K562 (cell line): Measurements from ENCODE around the gene ARHGAP15. TPM values are rescaled to one million over a fixed set of nuclear protein-coding genes. Genes with fewer than 3 reads are reported as not detected.

Experiments
- ATAC-seq: fragments of 200-7000 bp; cut with Tn5 transposase; 3 replicates; pipeline ENCODE4 v1.9.1; 2020; ENCODE audit warnings: moderate library complexity
- BruUV-seq: library from RNA; stranded (reverse); fragments of 400-500 nt; replicated peaks from 2 replicates; lab custom pipeline; 2021; lab: Mats Ljungman, UMichigan
- CTCF ChIA-PET: fragments of 300-600 bp; formaldehyde crosslinking; extraction: SDS; loops from one replicate; lab custom pipeline; 2021; ENCODE audit warnings: low intra/inter-chr PET ratio; lab: Yijun Ruan, JAX
- POLR2A ChIA-PET: fragments of 300-600, 350-650 bp; sonication (Branson Sonifier 250); formaldehyde crosslinking; extraction: SDS; loops from one replicate; lab custom pipeline; 2021; ENCODE audit warnings: antibody characterized with exemption, inconsistent platforms; lab: Yijun Ruan, JAX
- DNase-seq, 4 experiments: peaks; one replicate each; pipeline versions ENCODE4 v3.0.0 to v3.0.0-alpha.2; 2011 to 2018; ENCODE audit warnings: low spot score in 3 of 4, mixed read lengths in 3 of 4; ENCODE audit errors: extremely low read depth in 1 of 4
- FAIRE-seq: peaks from 2 replicates; lab custom pipeline; 2011; peaks lifted over from hg19 to GRCh38; lab: Jason Lieb, UNC
- H2AFZ ChIP-seq: 2 replicates; pipeline ENCODE4 v1.6.0; 2011; ENCODE audit warnings: low read depth, low read length, control low read depth, inconsistent platforms
- H3K27ac ChIP-seq: fragments of 200-600 bp; 3 replicates; pipeline ENCODE4 v1.8.0; 2011; ENCODE audit warnings: low read depth, mild to moderate bottlenecking, control low read depth, inconsistent platforms, low read length, moderate library complexity, mixed read lengths; ENCODE audit errors: extremely low read depth
- H3K27me3 ChIP-seq, 2 experiments: fragments of 300-600 bp in 1 of 2; 2 replicates in 1 of 2; 3 replicates in 1 of 2; pipeline versions ENCODE4 v1.6.0 to v1.8.0; 2011; ENCODE audit warnings: inconsistent platforms in 2 of 2, low read length in 2 of 2, mild to moderate bottlenecking in 1 of 2, mixed read lengths in 1 of 2, moderate library complexity in 1 of 2; ENCODE audit not compliant: control insufficient read depth in 2 of 2, insufficient read depth in 2 of 2
- H3K36me3 ChIP-seq: fragments of 300-600 bp; 3 replicates; pipeline ENCODE4 v1.8.0; 2011; ENCODE audit warnings: mild to moderate bottlenecking, low read length, inconsistent platforms; ENCODE audit not compliant: control insufficient read depth, insufficient read depth
- H3K4me1 ChIP-seq, 2 experiments: fragments of 200-600 bp in 1 of 2; replicated peaks in 1 of 2; 2 replicates in 1 of 2; 3 replicates in 1 of 2; pipeline versions ENCODE4 v1.5.1 to v1.8.0; 2011; ENCODE audit warnings: inconsistent platforms in 2 of 2, low read length in 2 of 2, mild to moderate bottlenecking in 1 of 2, mixed read lengths in 1 of 2, moderate library complexity in 1 of 2; ENCODE audit not compliant: control insufficient read depth in 2 of 2, insufficient read depth in 2 of 2
- H3K4me2 ChIP-seq: 2 replicates; pipeline ENCODE4 v1.6.1; 2011; ENCODE audit warnings: low read length, control low read depth, inconsistent platforms, mixed read lengths; ENCODE audit not compliant: insufficient read depth
- H3K4me3 ChIP-seq: fragments of 200-600 bp; sonication (generic), shearing (Covaris generic); 2 replicates; pipeline ENCODE4 v1.5.1; 2016; ENCODE audit warnings: control low read depth, inconsistent platforms
- H3K79me2 ChIP-seq: fragments of 200-600 bp; 3 replicates; pipeline ENCODE4 v1.8.0; 2011; ENCODE audit warnings: low read length, inconsistent platforms; ENCODE audit not compliant: control insufficient read depth, insufficient read depth
- H3K9ac ChIP-seq, 2 experiments: 2 replicates each; pipeline versions ENCODE4 v1.6.0 to v1.6.1; 2011; ENCODE audit warnings: low read depth in 2 of 2, low read length in 2 of 2, control low read depth in 1 of 2, inconsistent platforms in 1 of 2, mild to moderate bottlenecking in 1 of 2, mixed read lengths in 1 of 2; ENCODE audit not compliant: insufficient read depth in 1 of 2
- H3K9me1 ChIP-seq: one replicate; pipeline ENCODE4 v1.6.0; 2011; ENCODE audit warnings: inconsistent platforms, mild to moderate bottlenecking, low read length, moderate library complexity; ENCODE audit not compliant: control insufficient read depth, insufficient read depth
- H3K9me3 ChIP-seq: replicated peaks from 2 replicates; pipeline ENCODE4 v1.5.1; 2011; ENCODE audit warnings: low read depth, low read length, inconsistent platforms; ENCODE audit not compliant: control insufficient read depth, insufficient read depth
- H4K20me1 ChIP-seq: replicated peaks from 2 replicates; pipeline ENCODE4 v1.6.1; 2011; ENCODE audit warnings: low read length, inconsistent platforms, mixed read lengths; ENCODE audit not compliant: control insufficient read depth, insufficient read depth
- ETV5 ChIP-seq: sonication (generic); formaldehyde crosslinking; IDR thresholded peaks from 2 replicates; pipeline ENCODE4 v1.4.0; 2020; ENCODE audit warnings: low read depth, mild to moderate bottlenecking, missing genetic modification reagents
- FOXJ2 ChIP-seq: fragments of 200-800 bp; sonication (Bioruptor generic); IDR thresholded peaks from 2 replicates; pipeline ENCODE4 v1.6.1; 2016; ENCODE audit warnings: missing genetic modification characterization, missing compliant biosample characterization
- NCOA4 ChIP-seq: fragments of 450-650 bp; IDR thresholded peaks from 2 replicates; pipeline ENCODE4 v1.6.1; 2018; ENCODE audit warnings: mild to moderate bottlenecking; ENCODE audit not compliant: partially characterized antibody
- NONO ChIP-seq, 2 experiments: fragments of 200-400 bp in 1 of 2; fragments of 450-650 bp in 1 of 2; formaldehyde crosslinking in 1 of 2; IDR thresholded peaks; 2 replicates each; pipeline ENCODE4 v1.6.1; 2017; ENCODE audit warnings: low read depth in 2 of 2, mild to moderate bottlenecking in 2 of 2, moderate library complexity in 2 of 2, low read length in 1 of 2
- RBM15 ChIP-seq: fragments of 200-400 bp; formaldehyde crosslinking; IDR thresholded peaks from 2 replicates; pipeline ENCODE4 v1.6.1; 2018; ENCODE audit warnings: mild to moderate bottlenecking, low read length, moderate library complexity; ENCODE audit not compliant: insufficient read depth
- SLC30A9 ChIP-seq: fragments of 250-450 bp; sonication (Bioruptor Pico); IDR thresholded peaks from 2 replicates; pipeline ENCODE4 v1.8.0; 2022; ENCODE audit warnings: mild to moderate bottlenecking, moderate library complexity
- SPI1 ChIP-seq: IDR thresholded peaks from 2 replicates; pipeline ENCODE4 v1.6.1; 2011; ENCODE audit warnings: low read depth, low read length, control low read depth, borderline replicate concordance
- WGBS: fragments of 100-300 bp; shearing (Covaris generic); methylation state at CpG from one replicate; pipeline ENCODE4 v1.1.6; 2016; ENCODE audit warnings: low coverage, mixed read lengths; ENCODE audit not compliant: insufficient coverage; ENCODE audit errors: missing lambda C conversion rate; 5-methylcytosine and 5-hydroxymethylcytosine counted together
- in situ Hi-C: fragments of 300-500 bp; cut with MboI; formaldehyde crosslinking; loops from 4 replicates; pipeline ENCODE4 v1.15.0; 2018; ENCODE audit warnings: inconsistent platforms, mixed read lengths
- intact Hi-C: fragments of 100-400 bp; cut with micrococcal nuclease; formaldehyde crosslinking; loops from 2 replicates; pipeline ENCODE4 v1.14.2; 2022
- polyA plus RNA-seq, 8 experiments: library from polyadenylated mRNA; depleted of rRNA in 4 of 8; stranded (reverse) in 5 of 8; unstranded in 3 of 8; fragments of >200 nt; fragmentation: Nextera tagmentation in 2 of 8; fragmentation: Illumina TruSeq in 1 of 8; extraction: Ambion mirVana in 2 of 8; extraction: Trizol in 1 of 8; gene quantifications; 2 replicates each; pipeline versions ENCODE4 v1.2.1 to v1.2.3, GENCODE V29; 2011 to 2014; ENCODE audit warnings: inconsistent platforms in 1 of 8, missing spikeins in 1 of 8
- total RNA-seq, 7 experiments: library from RNA; depleted of rRNA in 6 of 7; stranded (reverse); fragments of >200 nt in 6 of 7; fragmentation: Illumina TruSeq in 2 of 7; extraction: Trizol in 2 of 7; gene quantifications; 2 replicates each; pipeline versions ENCODE4 v1.2.1 to v1.2.3, GENCODE V29; 2011 to 2021; ENCODE audit warnings: low replicate concordance in 1 of 7
- TF ChIP-seq, protein P1 (sequence below): IDR thresholded peaks from 2 replicates; pipeline ENCODE4 v1.6.1; 2012; ENCODE audit warnings: low read depth, low read length, improper control_type of control experiment, borderline replicate concordance

The ARHGAP15 gene
- total and polyA plus RNA-seq, 9 of the 15 experiments (the other 6 are each of a cell fraction or from before 2014, with no cell fraction given), result 1.5 to 17.9 (median 7.9) TPM

DNA sequence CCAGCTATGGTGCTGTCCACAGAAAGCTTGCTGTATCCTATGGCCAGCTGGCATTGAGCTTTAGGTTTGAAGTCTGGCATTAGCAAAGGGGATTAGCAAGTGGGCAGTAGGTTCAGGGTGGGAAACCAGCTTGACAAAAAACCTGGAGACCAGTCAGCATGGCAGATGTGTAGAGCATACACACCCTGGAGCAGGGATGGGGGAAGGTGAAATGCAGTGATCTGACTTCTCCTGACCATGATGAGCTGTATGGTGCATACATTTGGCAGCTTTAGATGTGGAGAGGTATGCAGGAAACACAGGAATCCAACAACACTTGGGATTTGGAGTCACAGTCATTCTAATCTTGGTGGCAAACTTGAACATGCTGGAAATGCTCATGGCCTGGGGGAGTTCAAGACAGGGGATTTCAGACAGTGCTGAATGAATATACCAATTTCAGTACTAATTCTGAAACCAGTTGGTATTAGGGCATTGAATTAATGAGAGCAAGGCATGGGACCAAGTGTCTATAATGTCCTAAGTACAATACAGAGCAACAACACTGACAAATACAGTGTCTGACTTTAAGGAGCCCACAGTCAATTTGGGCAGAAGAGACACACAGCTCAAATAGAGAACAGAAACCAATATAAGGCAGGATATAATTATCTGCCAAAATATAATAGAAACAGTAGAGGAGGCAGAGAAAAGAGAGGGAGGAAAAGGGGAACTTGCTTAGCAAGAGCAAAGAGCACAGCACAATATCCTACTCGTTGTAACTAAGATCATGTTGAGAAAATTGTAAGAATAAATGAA, 11.8 kb downstream of the ARHGAP15 start:
- Histone ChIP-seq H3K27me3 (no peaks in the 10 kb centered on the region), H4K20me1 (no peaks in the 10 kb centered on the region), H3K27ac (no peak overlapping the region), H3K9ac (no peak overlapping the region), H3K9me1 (no peaks in the 10 kb centered on the region), H3K4me1 (no peaks in the 10 kb centered on the region), H2AFZ (no peak overlapping the region), H3K36me3 (no peaks in the 10 kb centered on the region), H3K4me2 (no peak overlapping the region), H3K4me3 (no peak overlapping the region), H3K9me3 (no peaks in the 10 kb centered on the region), H3K79me2 (no peaks in the 10 kb centered on the region)
- TF ChIP-seq NCOA4, result no peak
- TF ChIP-seq NONO (IDR thresholded peaks at IDR 0.05; ENCODE audit: low read depth in 2 of 2, low read length in 1 of 2), result no peak
- TF ChIP-seq ETV5, result no peak
- no peak for TF ChIP-seq RBM15
- no peak for TF ChIP-seq SPI1
- TF ChIP-seq, protein P1, sequence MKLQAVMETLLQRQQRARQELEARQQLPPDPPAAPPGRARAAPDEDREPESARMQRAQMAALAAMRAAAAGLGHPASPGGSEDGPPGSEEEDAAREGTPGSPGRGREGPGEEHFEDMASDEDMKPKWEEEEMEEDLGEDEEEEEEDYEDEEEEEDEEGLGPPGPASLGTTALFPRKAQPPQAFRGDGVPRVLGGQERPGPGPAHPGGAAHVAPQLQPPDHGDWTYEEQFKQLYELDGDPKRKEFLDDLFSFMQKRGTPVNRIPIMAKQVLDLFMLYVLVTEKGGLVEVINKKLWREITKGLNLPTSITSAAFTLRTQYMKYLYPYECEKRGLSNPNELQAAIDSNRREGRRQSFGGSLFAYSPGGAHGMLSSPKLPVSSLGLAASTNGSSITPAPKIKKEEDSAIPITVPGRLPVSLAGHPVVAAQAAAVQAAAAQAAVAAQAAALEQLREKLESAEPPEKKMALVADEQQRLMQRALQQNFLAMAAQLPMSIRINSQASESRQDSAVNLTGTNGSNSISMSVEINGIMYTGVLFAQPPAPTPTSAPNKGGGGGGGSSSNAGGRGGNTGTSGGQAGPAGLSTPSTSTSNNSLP, result no peak
- TF ChIP-seq FOXJ2, result no peak
- no peak for TF ChIP-seq SLC30A9 (CRISPR knock-in tag)
- no peak for FAIRE-seq
- intact Hi-C loops, result no loop called here
- ChIA-PET POLR2A (no interaction called here), CTCF (no interaction called here)
- in situ Hi-C loops, result no loop called here
- no peak for DNase-seq
- 0% methylated on average over 1 of the region's 1 CpG for WGBS
- BruUV-seq, result no TSS peak
- ATAC-seq, result no peak
